Testis (tissue), 3 donors: Measurements from ENCODE around the gene NDOR1. TPM values are rescaled to one million over a fixed set of nuclear protein-coding genes. Genes with fewer than 3 reads are reported as not detected.

Source experiments
- DNase-seq: peaks from one replicate; pipeline ENCODE4 v3.0.0-alpha.2; 2019
- H3K27ac ChIP-seq, 2 donors: fragments of 200-600 bp; sonication (generic); one replicate each; pipeline ENCODE4 v1.5.1; 2019
- H3K27me3 ChIP-seq: fragments of 200-600 bp; sonication (generic); one replicate; pipeline ENCODE4 v1.5.1; 2019
- H3K36me3 ChIP-seq: fragments of 200-600 bp; sonication (generic); one replicate; pipeline ENCODE4 v1.5.1; 2017; ENCODE audit warnings: low read depth; ENCODE audit errors: missing control alignments
- H3K4me1 ChIP-seq: fragments of 200-600 bp; sonication (generic); one replicate; pipeline ENCODE4 v1.5.1; 2019
- H3K4me3 ChIP-seq, 2 donors: fragments of 200-600 bp; sonication (generic); one replicate each; pipeline ENCODE4 v1.5.1; 2017 to 2019
- H3K9me3 ChIP-seq: fragments of 200-600 bp; sonication (generic); one replicate; pipeline ENCODE4 v1.5.1; 2017
- POLR2A ChIP-seq: fragments of 450-650 bp; IDR thresholded peaks from one replicate; pipeline ENCODE4 v1.6.1; 2017; ENCODE audit warnings: antibody characterized with exemption, mild to moderate bottlenecking, moderate library complexity
- WGBS, 2 donors: methylation state at CpG; one replicate each; pipeline ENCODE4 v1.1.5; 2018; 5-methylcytosine and 5-hydroxymethylcytosine counted together
- intact Hi-C: fragments of 100-400 bp; cut with DNase I; formaldehyde crosslinking; loops from one replicate; pipeline ENCODE4 v1.15.1; 2023; ENCODE audit warnings: low total_unique reads
- polyA plus RNA-seq: library from polyadenylated mRNA; stranded (reverse); fragments of 350-450 nt; fragmentation: Illumina TruSeq; extraction: RNeasy Lipid Tissue Mini Kit (QIAGEN cat#74804); gene quantifications from one replicate; pipeline ENCODE4 v1.2.3, GENCODE V29; 2014; ENCODE audit warnings: low read depth, low replicate concordance; ENCODE audit not compliant: insufficient read depth
- total RNA-seq, 2 donors: library from RNA; depleted of rRNA; stranded (reverse); fragments of >200 nt; gene quantifications; one replicate each; pipeline ENCODE4 v1.2.3, GENCODE V29; 2016
- TF ChIP-seq, protein P1 (sequence below), 3 experiments: fragments of 450-650 bp in 2 of 3; fragments of 200-600 bp in 1 of 3; sonication (generic) in 1 of 3; IDR thresholded peaks; one replicate each; pipeline ENCODE4 v1.5.1; 2016 to 2019; ENCODE audit warnings: antibody characterized with exemption in 3 of 3, mild to moderate bottlenecking in 2 of 3, moderate library complexity in 1 of 3

Gene NDOR1
- total and polyA plus RNA-seq, 3 donors from 2014 or later: 21.9 to 29.1 (median 27.5) TPM

DNA sequence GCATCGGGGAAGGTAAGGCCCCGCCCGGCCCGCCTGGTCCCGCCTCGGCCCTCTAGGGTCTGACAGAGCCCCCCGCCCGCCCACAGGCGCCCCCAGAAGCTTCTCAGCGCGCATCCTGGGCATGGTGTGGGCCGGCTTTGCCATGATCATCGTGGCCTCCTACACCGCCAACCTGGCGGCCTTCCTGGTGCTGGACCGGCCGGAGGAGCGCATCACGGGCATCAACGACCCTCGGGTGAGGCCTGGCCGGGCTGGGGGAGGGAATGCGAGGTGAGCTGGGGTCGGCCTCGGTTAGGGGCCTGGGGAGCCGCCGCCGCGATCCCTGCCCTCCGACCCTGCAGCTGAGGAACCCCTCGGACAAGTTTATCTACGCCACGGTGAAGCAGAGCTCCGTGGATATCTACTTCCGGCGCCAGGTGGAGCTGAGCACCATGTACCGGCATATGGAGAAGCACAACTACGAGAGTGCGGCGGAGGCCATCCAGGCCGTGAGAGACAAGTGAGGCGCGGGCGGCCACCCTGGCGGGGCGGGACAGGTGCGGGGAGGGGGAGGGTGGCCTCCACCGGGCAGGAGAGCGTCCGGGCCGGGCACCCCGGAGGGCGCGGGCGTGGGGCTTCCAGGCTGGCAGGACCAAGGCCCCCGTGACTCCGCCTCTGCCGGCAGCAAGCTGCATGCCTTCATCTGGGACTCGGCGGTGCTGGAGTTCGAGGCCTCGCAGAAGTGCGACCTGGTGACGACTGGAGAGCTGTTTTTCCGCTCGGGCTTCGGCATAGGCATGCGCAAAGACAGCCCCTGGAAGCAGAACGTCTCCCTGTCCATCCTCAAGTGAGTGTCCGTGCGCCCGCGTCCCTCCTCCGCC is 42.8 kb upstream of the NDOR1 start:
- Histone ChIP-seq H3K27ac (no peak overlapping the region), H3K36me3 (no peaks in the 10 kb centered on the region), H3K4me1 (peaks cover 13% of the 10 kb centered on the region), H3K9me3 (no peaks in the 10 kb centered on the region), H3K27me3 (no peaks in the 10 kb centered on the region), H3K4me3 (peak overlapping the region in 1 of 2 donors; percentile 24)
- WGBS, 2 donors: 5 to 6% methylated on average over 7 to 56 of the region's 74 CpGs
- TF ChIP-seq, protein P1, sequence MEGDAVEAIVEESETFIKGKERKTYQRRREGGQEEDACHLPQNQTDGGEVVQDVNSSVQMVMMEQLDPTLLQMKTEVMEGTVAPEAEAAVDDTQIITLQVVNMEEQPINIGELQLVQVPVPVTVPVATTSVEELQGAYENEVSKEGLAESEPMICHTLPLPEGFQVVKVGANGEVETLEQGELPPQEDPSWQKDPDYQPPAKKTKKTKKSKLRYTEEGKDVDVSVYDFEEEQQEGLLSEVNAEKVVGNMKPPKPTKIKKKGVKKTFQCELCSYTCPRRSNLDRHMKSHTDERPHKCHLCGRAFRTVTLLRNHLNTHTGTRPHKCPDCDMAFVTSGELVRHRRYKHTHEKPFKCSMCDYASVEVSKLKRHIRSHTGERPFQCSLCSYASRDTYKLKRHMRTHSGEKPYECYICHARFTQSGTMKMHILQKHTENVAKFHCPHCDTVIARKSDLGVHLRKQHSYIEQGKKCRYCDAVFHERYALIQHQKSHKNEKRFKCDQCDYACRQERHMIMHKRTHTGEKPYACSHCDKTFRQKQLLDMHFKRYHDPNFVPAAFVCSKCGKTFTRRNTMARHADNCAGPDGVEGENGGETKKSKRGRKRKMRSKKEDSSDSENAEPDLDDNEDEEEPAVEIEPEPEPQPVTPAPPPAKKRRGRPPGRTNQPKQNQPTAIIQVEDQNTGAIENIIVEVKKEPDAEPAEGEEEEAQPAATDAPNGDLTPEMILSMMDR (IDR thresholded peaks at IDR 0.05): no peak
- no peak for TF ChIP-seq POLR2A
- intact Hi-C loops: no loop called here
- peak; percentile 50 for DNase-seq

DNA sequence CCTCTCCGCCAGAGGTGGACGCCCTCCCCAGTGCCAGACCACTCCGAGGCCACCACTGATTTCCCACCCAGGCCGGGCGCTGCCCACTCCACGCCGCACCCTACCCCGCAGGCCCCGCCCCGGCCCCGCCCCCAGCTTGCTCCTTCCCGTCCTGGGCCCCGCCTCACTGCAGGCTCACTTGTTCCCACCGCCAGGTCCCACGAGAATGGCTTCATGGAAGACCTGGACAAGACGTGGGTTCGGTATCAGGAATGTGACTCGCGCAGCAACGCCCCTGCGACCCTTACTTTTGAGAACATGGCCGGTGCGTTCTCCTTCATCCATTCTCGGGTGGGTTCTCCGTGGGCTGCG is 42.2 kb upstream of the NDOR1 start:
- Histone ChIP-seq H3K9me3 (no peaks in the 10 kb centered on the region), H3K36me3 (no peaks in the 10 kb centered on the region), H3K4me1 (peaks cover 19% of the 10 kb centered on the region), H3K4me3 (peak overlapping the region in 1 of 2 donors; percentile 24), H3K27me3 (no peaks in the 10 kb centered on the region), H3K27ac (no peak overlapping the region)
- WGBS, 2 donors: 11 to 25% methylated on average over 15 to 25 of the region's 26 CpGs
- DNase-seq: no peak
- intact Hi-C loops: no loop called here
- TF ChIP-seq, protein P1 (IDR thresholded peaks at IDR 0.05): no peak
- TF ChIP-seq POLR2A: no peak

DNA sequence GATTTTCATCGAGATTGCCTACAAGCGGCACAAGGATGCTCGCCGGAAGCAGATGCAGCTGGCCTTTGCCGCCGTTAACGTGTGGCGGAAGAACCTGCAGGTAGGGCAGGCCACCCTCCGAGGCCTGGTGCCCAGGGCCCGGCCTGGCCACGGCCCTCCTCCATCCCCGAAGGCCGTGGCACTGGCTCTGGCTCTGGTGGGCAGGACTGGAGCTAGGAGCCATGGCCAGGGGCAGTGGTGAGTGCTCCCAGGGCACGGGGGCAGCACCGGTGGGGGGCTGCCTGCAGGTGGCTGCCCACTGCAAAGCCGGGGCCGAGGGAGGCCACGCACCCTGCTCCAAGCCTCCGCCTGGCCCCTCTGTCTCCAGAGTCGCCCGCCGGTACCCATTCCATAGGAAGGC is 41.7 kb upstream of the NDOR1 start:
- DNase-seq: no peak
- TF ChIP-seq, protein P1 (IDR thresholded peaks at IDR 0.05): no peak
- no peak for TF ChIP-seq POLR2A
- H3K36me3 ChIP-seq: no peaks in the 10 kb centered on the region
- intact Hi-C loops: no loop called here
- WGBS, 2 donors: 71 to 79% methylated on average over 6 to 22 of the region's 22 CpGs
- H3K4me1 ChIP-seq: peaks cover 21% of the 10 kb centered on the region
- no peak overlapping the region for H3K27ac ChIP-seq
- H3K9me3 ChIP-seq: no peaks in the 10 kb centered on the region
- no peaks in the 10 kb centered on the region for H3K27me3 ChIP-seq
- no peak overlapping the region for H3K4me3 ChIP-seq

DNA sequence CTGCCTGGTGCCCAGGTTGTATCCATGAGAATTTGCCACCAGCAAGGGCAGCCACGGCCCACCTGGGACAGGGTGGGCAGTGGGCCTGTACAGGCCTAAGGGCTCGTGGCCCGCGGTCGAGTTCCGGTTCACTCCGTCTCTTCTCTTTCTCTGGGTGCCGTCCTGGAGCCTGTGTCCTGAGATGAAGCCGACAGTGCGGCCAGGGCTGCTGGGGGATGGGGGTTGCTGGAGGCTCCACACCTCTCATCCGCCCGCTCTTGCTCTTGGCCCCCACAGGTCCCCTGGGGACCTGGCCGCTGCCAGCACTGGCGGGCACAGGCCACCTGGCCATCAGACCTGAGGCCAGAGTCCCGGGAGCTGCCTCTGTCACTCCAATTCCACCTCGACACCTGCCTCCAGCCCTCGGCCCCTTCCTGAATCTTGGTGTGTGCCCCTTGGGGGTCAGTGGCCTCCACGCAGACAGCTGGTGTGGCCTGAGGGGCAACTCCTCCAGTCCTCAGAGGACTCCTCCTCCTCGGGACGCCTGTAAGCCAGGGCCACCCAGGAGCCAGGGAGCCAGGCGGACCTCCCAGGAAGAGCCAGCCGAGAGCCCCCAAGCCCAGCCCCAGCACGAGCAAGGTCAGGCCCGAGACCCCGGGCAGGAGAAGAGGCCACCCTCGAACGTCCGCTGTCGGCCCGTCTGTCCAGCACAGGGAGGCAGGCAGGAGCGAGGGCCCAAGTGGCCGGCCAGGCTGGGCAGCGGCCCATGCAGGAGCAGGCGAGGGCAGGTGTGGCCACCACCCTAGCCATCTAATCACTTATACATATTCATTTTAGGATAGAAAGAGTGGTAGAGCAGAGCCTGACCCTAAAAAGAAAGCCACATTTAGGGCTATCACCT is 40.9 kb upstream of the NDOR1 start:
- 67 to 80% methylated on average over 2 to 34 of the region's 34 CpGs for WGBS, 2 donors
- Histone ChIP-seq H3K36me3 (no peaks in the 10 kb centered on the region), H3K4me3 (no peak overlapping the region), H3K4me1 (peaks cover 21% of the 10 kb centered on the region), H3K27me3 (no peaks in the 10 kb centered on the region), H3K27ac (no peak overlapping the region), H3K9me3 (no peaks in the 10 kb centered on the region)
- DNase-seq: no peak
- TF ChIP-seq, protein P1 (IDR thresholded peaks at IDR 0.05): no peak
- TF ChIP-seq POLR2A: no peak
- intact Hi-C loops: no loop called here
